Spleen (tissue), 11 donors: ENCODE results near the gene SNX5. TPM values are rescaled to one million over a fixed set of nuclear protein-coding genes. Genes with fewer than 3 reads are reported as not detected.

Experiments used
- DNase-seq: peaks from one replicate; pipeline ENCODE4 v3.0.0-alpha.2; 2020
- H3K27ac ChIP-seq, 8 donors: fragments of 200-600 bp; sonication (generic) in 7 of 8; 1 replicate in 4 of 8; 2 replicates in 4 of 8; pipeline versions ENCODE4 v1.5.0 to v1.8.0; 2016 to 2021; ENCODE audit warnings: inconsistent platforms in 4 of 8, mild to moderate bottlenecking in 4 of 8, moderate library complexity in 1 of 8
- H3K27me3 ChIP-seq, 7 donors: fragments of 200-600 bp; sonication (generic) in 6 of 7; replicated peaks in 1 of 7; 1 replicate in 4 of 7; 2 replicates in 3 of 7; pipeline versions ENCODE4 v1.5.0 to v1.8.0; 2016 to 2021; ENCODE audit warnings: inconsistent platforms in 3 of 7, mild to moderate bottlenecking in 1 of 7
- H3K36me3 ChIP-seq, 6 donors: fragments of 200-600 bp; sonication (generic) in 5 of 6; 1 replicate in 4 of 6; 2 replicates in 2 of 6; pipeline versions ENCODE4 v1.5.0 to v1.8.0; 2016 to 2021; ENCODE audit warnings: inconsistent platforms in 2 of 6
- H3K4me1 ChIP-seq, 6 donors: fragments of 200-600 bp; sonication (generic) in 5 of 6; 1 replicate in 3 of 6; 2 replicates in 3 of 6; pipeline versions ENCODE4 v1.5.0 to v1.8.0; 2016 to 2021; ENCODE audit warnings: inconsistent platforms in 3 of 6
- H3K4me3 ChIP-seq, 8 donors: fragments of 200-600 bp; sonication (generic) in 7 of 8; 1 replicate in 4 of 8; 2 replicates in 4 of 8; pipeline versions ENCODE4 v1.5.0 to v1.8.0; 2016 to 2021; ENCODE audit warnings: inconsistent platforms in 4 of 8, mild to moderate bottlenecking in 4 of 8, moderate library complexity in 2 of 8
- H3K9me3 ChIP-seq, 8 donors: fragments of 200-600 bp; sonication (generic) in 7 of 8; 1 replicate in 4 of 8; 2 replicates in 4 of 8; pipeline versions ENCODE4 v1.5.0 to v1.8.0; 2016 to 2021; ENCODE audit warnings: inconsistent platforms in 4 of 8
- POLR2A ChIP-seq, 3 donors: fragments of 450-650 bp; IDR thresholded peaks; one replicate each; pipeline ENCODE4 v1.5.1; 2017; ENCODE audit warnings: antibody characterized with exemption in 3 of 3, mild to moderate bottlenecking in 1 of 3
- POLR2AphosphoS5 ChIP-seq, 3 donors: sonication (generic); formaldehyde crosslinking; IDR thresholded peaks; one replicate each; pipeline ENCODE4 v1.5.1; 2017; ENCODE audit warnings: antibody characterized with exemption in 3 of 3
- WGBS, 5 donors: extraction: QIAGEN DNeasy Blood & Tissue Kit in 3 of 5; methylation state at CpG; one replicate each; pipeline versions ENCODE4 v1.1.5 to v1.1.7; 2013 to 2018; 5-methylcytosine and 5-hydroxymethylcytosine counted together
- intact Hi-C: fragments of 100-400 bp; cut with DNase I; formaldehyde crosslinking; loops from one replicate; pipeline ENCODE4 v1.15.0; 2023; ENCODE audit warnings: low total_unique reads
- polyA plus RNA-seq, 3 donors: library from polyadenylated mRNA; stranded (reverse); fragments of 200-250 nt; gene quantifications; one replicate each; pipeline ENCODE4 v1.2.1, GENCODE V29; 2013
- total RNA-seq, 7 donors: library from RNA; depleted of rRNA in 3 of 7; stranded (reverse); fragments of >200 nt in 3 of 7; fragmentation: NEBNext Ultra II Directional in 4 of 7; extraction: Animal tissue kit (Norgen Biotek cat#: 25700) in 4 of 7; gene quantifications; one replicate each; pipeline versions ENCODE4 v1.1.0 to v1.2.1, GENCODE V29; 2016 to 2021
- TF ChIP-seq, protein P1 (sequence below), 11 experiments: fragments of 200-600 bp in 7 of 11; fragments of 450-650 bp in 4 of 11; sonication (generic) in 4 of 11; IDR thresholded peaks in 8 of 11; conservative IDR thresholded peaks in 3 of 11; 1 replicate in 7 of 11; 2 replicates in 4 of 11; pipeline versions ENCODE4 v1.4.0 to v1.8.0; 2016 to 2021; ENCODE audit warnings: antibody characterized with exemption in 11 of 11, inconsistent platforms in 4 of 11, mild to moderate bottlenecking in 1 of 11
- donor health status: healthy with polysubstance abuse.
- donor health status: DM: no; HTN: no; CAD: no; lungs with moderate emphysema.
- donor health status: DM: no; HTN: no; CAD: no.
- donor health status: Bipolar disorder and iron deficiency.
- donor health status: healthy.
- donor health status: DM: no; HTN: no; CAD: no.
- donor health status: DM: yes; HTN: yes; CAD: no.

Gene SNX5
- total and polyA plus RNA-seq, 10 donors: 126 to 261 (median 175) TPM

DNA sequence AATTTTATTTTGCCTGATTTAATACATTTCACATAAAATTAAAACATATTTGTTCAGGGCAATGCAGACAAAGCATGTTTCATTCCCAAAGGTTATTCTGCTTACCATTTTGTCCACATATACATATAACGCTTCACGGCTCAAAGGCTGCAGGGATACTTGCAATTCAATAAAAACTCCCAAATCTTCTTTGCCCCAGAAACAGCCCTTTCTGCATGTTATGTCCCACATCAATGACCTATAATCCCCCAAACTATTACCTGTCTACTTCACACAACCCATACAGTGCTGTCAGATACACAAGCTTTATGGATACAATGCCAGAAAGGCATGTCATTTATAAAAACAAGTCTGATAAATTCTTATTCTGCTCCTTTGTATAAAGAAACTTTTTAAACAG is 20.2 kb downstream of the SNX5 start:
- 97 to 98% (median 97%) methylated on average over 2 of the region's 2 CpGs for WGBS, 5 donors
- intact Hi-C loops: loop anchor here (10.0 kb wide), 1 partner anchor 46 kb away; no protein-coding TSS in a partner anchor
- Histone ChIP-seq H3K36me3 (peaks cover 0 to 100% (median 95%) of the 10 kb centered on the region in 6 donors), H3K4me1 (peaks cover 0 to 29% (median 6%) of the 10 kb centered on the region in 6 donors), H3K9me3 (no peaks in the 10 kb centered on the region), H3K27me3 (no peaks in the 10 kb centered on the region), H3K4me3 (no peak overlapping the region), H3K27ac (no peak overlapping the region)
- no peak for DNase-seq
- no peak for TF ChIP-seq POLR2AphosphoS5 (IDR thresholded peaks at IDR 0.05)
- TF ChIP-seq, protein P1, sequence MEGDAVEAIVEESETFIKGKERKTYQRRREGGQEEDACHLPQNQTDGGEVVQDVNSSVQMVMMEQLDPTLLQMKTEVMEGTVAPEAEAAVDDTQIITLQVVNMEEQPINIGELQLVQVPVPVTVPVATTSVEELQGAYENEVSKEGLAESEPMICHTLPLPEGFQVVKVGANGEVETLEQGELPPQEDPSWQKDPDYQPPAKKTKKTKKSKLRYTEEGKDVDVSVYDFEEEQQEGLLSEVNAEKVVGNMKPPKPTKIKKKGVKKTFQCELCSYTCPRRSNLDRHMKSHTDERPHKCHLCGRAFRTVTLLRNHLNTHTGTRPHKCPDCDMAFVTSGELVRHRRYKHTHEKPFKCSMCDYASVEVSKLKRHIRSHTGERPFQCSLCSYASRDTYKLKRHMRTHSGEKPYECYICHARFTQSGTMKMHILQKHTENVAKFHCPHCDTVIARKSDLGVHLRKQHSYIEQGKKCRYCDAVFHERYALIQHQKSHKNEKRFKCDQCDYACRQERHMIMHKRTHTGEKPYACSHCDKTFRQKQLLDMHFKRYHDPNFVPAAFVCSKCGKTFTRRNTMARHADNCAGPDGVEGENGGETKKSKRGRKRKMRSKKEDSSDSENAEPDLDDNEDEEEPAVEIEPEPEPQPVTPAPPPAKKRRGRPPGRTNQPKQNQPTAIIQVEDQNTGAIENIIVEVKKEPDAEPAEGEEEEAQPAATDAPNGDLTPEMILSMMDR (IDR thresholded peaks at IDR 0.05 in 8 of 11, conservative IDR thresholded peaks at IDR 0.05 in 3 of 11): no peak
- no peak for TF ChIP-seq POLR2A (IDR thresholded peaks at IDR 0.05)

DNA sequence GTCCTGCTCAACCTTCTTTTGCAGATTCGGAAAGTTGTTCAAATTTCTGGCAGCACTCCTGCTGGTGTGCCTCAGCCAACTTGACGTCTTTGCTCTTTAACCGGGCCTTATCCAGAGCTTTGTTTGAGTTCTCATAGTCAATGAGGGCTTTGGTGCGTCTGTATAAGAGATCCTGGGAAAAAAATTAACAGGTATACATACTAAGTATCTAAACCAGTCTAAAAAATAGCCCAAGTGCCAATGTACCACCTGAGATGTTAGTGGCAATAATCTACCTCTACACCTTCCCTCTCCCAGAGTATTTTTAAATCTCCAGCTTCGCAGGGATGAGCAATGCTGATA is 21.1 kb downstream of the SNX5 start:
- TF ChIP-seq, protein P1 (IDR thresholded peaks at IDR 0.05 in 8 of 11, conservative IDR thresholded peaks at IDR 0.05 in 3 of 11): no peak
- no peak for TF ChIP-seq POLR2AphosphoS5 (IDR thresholded peaks at IDR 0.05)
- TF ChIP-seq POLR2A (IDR thresholded peaks at IDR 0.05): no peak
- no peaks in the 10 kb centered on the region for H3K9me3 ChIP-seq
- H3K27ac ChIP-seq: no peak overlapping the region
- peaks cover 0 to 27% (median 8%) of the 10 kb centered on the region in 6 donors for H3K4me1 ChIP-seq
- intact Hi-C loops: loop anchor here (10.0 kb wide), 1 partner anchor 47 kb away; no protein-coding TSS in a partner anchor
- WGBS, 5 donors: 79 to 92% (median 90%) methylated on average over 5 of the region's 5 CpGs
- H3K36me3 ChIP-seq: peaks cover 0 to 100% (median 94%) of the 10 kb centered on the region in 6 donors
- H3K4me3 ChIP-seq: no peak overlapping the region
- no peak for DNase-seq
- no peaks in the 10 kb centered on the region for H3K27me3 ChIP-seq

DNA sequence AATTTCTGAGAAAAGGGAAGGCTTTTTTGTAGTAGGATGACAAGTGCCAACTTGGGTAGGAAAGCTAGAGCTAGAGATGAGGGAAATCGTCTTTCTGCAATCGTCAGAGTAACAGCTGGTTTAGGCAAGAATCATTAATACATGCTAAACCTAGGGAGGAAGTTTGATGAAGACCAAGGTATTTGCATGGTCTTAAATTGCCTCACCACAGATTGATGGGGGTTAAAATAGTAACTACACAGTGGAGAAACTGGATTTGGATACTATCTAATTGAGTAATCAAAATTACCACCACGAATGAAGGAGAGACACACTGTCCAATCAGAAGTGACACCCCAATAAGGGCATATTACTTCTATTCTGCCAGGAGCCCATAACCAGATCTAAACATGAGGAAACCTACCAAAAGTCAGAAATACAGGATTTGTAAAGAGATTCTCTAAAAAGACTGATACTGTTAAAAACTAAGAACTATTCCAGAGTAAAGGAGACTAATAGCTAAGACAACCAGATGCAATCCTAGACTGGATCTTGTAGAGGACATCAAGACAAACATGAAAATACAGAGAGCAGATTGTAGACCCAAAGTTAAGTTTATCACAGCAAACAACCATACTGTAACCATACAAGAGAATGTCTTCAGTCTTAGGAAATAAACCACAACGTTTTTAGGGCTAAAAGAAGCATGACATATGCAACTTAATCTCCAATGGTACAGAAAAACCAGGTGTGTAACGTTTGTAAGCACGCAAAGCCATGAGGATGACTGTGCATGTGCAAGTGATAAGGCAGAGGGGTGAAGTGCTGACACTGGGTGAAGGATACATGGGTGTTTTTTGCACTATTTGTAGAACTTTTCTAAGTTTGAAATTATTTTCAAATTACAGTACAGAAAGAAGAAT is 21.8 kb downstream of the SNX5 start:
- Histone ChIP-seq H3K27me3 (no peaks in the 10 kb centered on the region), H3K36me3 (peaks cover 0 to 100% (median 96%) of the 10 kb centered on the region in 6 donors), H3K4me1 (peaks cover 0 to 27% (median 8%) of the 10 kb centered on the region in 6 donors), H3K4me3 (no peak overlapping the region), H3K9me3 (no peaks in the 10 kb centered on the region), H3K27ac (no peak overlapping the region)
- WGBS, 5 donors: 59 to 75% (median 68%) methylated on average over 6 of the region's 6 CpGs
- TF ChIP-seq, protein P1 (IDR thresholded peaks at IDR 0.05 in 8 of 11, conservative IDR thresholded peaks at IDR 0.05 in 3 of 11): no peak
- TF ChIP-seq POLR2AphosphoS5 (IDR thresholded peaks at IDR 0.05): no peak
- no peak for TF ChIP-seq POLR2A (IDR thresholded peaks at IDR 0.05)
- DNase-seq: no peak
- intact Hi-C loops: loop anchor here (10.0 kb wide), 1 partner anchor 48 kb away; no protein-coding TSS in a partner anchor

DNA sequence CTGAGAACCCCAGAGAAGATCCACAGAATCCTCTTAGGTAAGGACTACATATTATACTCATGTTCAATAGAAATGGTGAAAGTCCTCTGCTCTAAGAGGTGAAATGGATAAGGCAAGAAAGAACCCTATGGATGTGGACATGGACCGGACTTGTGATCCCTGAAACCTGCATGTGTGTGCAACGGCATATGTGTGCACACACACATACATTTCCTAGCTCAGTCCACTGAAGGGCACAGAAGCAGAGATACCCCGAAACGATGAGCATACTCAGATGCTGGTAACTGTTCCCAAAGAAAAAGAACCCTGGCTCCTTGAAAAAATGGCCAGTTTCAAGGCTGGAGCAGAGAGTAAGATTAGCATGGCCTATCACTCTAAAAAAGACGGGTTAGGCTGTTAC is 22.6 kb downstream of the SNX5 start:
- Histone ChIP-seq H3K27me3 (no peaks in the 10 kb centered on the region), H3K27ac (no peak overlapping the region), H3K9me3 (no peaks in the 10 kb centered on the region), H3K4me3 (no peak overlapping the region), H3K36me3 (peaks cover 0 to 100% (median 96%) of the 10 kb centered on the region in 6 donors), H3K4me1 (peaks cover 0 to 27% (median 8%) of the 10 kb centered on the region in 6 donors)
- TF ChIP-seq, protein P1 (IDR thresholded peaks at IDR 0.05 in 8 of 11, conservative IDR thresholded peaks at IDR 0.05 in 3 of 11): no peak
- TF ChIP-seq POLR2A (IDR thresholded peaks at IDR 0.05) (no peak), POLR2AphosphoS5 (IDR thresholded peaks at IDR 0.05) (peak in 1 of 3 donors; percentile 22)
- 93 to 97% (median 96%) methylated on average over 5 of the region's 5 CpGs for WGBS, 5 donors
- intact Hi-C loops: loop anchor here (10.0 kb wide), 1 partner anchor 49 kb away; no protein-coding TSS in a partner anchor
- no peak for DNase-seq
